Right cardiac atrium (tissue), 5 donors: Measurements from ENCODE around the gene FOXC2. TPM values are rescaled to one million over a fixed set of nuclear protein-coding genes. Genes with fewer than 3 reads are reported as not detected.

Experiments used
- ATAC-seq, 2 donors: fragments of 200-7000 bp; cut with Tn5 transposase; one replicate each; pipeline versions ENCODE4 v1.8.0 to v1.9.1; 2020; ENCODE audit warnings: moderate library complexity in 2 of 2, mild to moderate bottlenecking in 1 of 2
- DNase-seq, 3 donors: peaks; one replicate each; pipeline ENCODE4 v3.0.0-alpha.2; 2020
- H3K27ac ChIP-seq: one replicate; pipeline ENCODE4 v1.5.1; 2013; ENCODE audit warnings: mild to moderate bottlenecking, low read length, control low read depth, moderate library complexity
- H3K27me3 ChIP-seq: one replicate; pipeline ENCODE4 v1.6.1; 2013; ENCODE audit not compliant: control insufficient read depth, insufficient read depth
- H3K4me1 ChIP-seq: one replicate; pipeline ENCODE4 v1.6.1; 2013; ENCODE audit warnings: low read length; ENCODE audit not compliant: control insufficient read depth, insufficient read depth
- H3K4me3 ChIP-seq: one replicate; pipeline ENCODE4 v1.5.1; 2013; ENCODE audit warnings: low read length, control low read depth
- H3K9me3 ChIP-seq: one replicate; pipeline ENCODE4 v1.6.1; 2013; ENCODE audit warnings: low read length; ENCODE audit not compliant: control insufficient read depth
- WGBS: extraction: QIAGEN DNeasy Blood & Tissue Kit; methylation state at CpG from one replicate; pipeline ENCODE4 v1.1.7; 2013; 5-methylcytosine and 5-hydroxymethylcytosine counted together
- intact Hi-C, 4 donors: fragments of 100-400 bp; cut with DNase I; formaldehyde crosslinking; loops; one replicate each; pipeline versions ENCODE4 v1.11.0 to v1.14.0; 2022 to 2023
- polyA plus RNA-seq: library from polyadenylated mRNA; stranded (reverse); fragments of 200-250 nt; gene quantifications from one replicate; pipeline ENCODE4 v1.2.3, GENCODE V29; 2013
- total RNA-seq, 4 donors: library from RNA; stranded (reverse); fragmentation: NEBNext Ultra II Directional; extraction: Animal tissue kit (Norgen Biotek cat#: 25700); gene quantifications; one replicate each; pipeline ENCODE4 v1.2.1, GENCODE V29; 2021
- donor health status: healthy with polysubstance abuse.
- donor health status: DM: no; HTN: yes; CAD: no.
- donor health status: DM: no; HTN: no; CAD: no.
- donor health status: DM: no; HTN: yes; CAD: no; lungs with severe emphysema.
- donor health status: DM: yes; HTN: yes; CAD: no.

Gene FOXC2
- total and polyA plus RNA-seq, 5 donors, result 1.1 to 3.7 (median 2.6) TPM

DNA sequence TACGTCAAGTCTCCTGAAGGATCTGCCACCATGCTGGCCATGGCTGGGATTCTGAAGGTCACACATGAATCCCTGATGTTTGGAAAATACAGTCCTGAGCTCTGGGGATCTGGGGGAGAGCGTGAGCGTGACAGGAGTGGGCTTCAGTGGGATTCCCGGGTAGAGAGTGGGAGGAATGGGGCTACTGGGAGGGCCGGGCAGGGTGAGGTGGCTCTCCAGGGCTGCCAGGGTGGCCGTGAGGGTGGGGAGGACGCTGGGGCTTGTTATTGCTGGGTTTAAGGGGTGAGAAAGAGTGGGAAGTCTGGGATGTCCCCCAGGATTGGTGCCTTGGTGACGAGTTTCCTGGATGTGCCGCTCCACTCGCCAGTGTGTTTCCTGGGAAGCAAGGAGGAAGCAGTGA, 43.0 kb downstream of the FOXC2 start:
- DNase-seq (no peak), ATAC-seq (peak in 1 of 2 donors; percentile 13)
- Histone ChIP-seq H3K9me3 (no peaks in the 10 kb centered on the region), H3K27me3 (no peaks in the 10 kb centered on the region), H3K4me1 (no peaks in the 10 kb centered on the region), H3K27ac (no peak overlapping the region), H3K4me3 (no peak overlapping the region)
- WGBS, result 81% methylated on average over 10 of the region's 10 CpGs
- intact Hi-C loops, result no loop called here

DNA sequence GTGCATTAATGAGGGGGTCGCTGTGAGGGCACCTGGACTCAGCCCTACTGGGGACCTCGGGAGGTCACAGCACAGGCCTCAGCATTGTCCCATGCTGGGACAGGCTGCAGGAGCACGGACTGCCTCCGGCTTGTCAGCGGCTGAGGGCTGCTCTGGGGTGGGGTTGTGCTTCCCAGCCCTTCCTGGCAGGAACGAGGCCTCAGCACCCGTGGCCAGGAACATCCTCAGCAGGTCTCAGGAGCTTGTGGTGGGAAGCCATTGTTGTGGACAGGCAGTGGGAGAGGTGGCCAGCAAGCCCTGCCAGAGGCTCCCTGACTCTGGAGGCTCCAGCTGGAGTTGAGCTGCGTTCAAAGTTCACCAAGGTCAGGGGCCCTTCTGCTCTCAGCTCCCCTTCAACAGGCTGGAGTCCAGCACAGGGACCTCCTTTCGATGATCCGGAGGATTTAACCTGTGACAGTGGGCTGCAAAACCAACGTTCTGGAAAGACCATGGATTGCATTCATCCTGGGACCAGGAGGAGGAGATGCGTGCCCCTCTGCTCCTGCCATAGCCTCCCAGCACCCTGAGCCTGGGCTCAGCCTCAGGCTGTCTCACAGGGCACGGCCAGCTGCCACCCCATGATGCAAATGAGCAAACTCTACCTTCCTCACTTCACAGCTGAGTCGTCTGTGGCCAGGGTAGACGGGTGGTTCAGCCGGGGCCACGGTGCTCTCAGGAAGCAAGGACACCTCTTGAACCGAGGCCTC, 44.3 kb downstream of the FOXC2 start:
- intact Hi-C loops, result no loop called here
- ATAC-seq (peak; percentile 21 to 25), DNase-seq (no peak)
- Histone ChIP-seq H3K9me3 (no peaks in the 10 kb centered on the region), H3K27me3 (no peaks in the 10 kb centered on the region), H3K27ac (peak overlapping the region; percentile 10), H3K4me3 (no peak overlapping the region), H3K4me1 (no peaks in the 10 kb centered on the region)
- WGBS, result 61% methylated on average over 18 of the region's 18 CpGs

DNA sequence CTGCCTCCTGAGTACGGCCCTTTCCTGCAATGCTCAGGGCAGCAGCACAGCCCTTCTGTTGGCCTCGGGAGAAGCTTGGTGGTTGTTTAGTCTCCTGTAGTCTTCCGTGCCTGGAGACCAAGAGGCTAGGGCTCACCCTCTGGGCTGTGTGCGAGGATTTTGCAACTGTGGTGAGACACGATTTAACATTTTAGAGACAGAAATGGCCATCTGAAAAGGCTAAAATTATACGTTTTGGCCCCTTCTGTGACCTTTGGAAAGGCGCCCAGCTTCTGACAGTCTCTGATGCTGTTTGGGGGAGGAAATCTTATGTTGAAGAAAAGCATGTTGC, 44.9 kb downstream of the FOXC2 start:
- H3K4me1 ChIP-seq, result no peaks in the 10 kb centered on the region
- H3K27ac ChIP-seq, result no peak overlapping the region
- 42% methylated on average over 7 of the region's 7 CpGs for WGBS
- no peaks in the 10 kb centered on the region for H3K27me3 ChIP-seq
- H3K9me3 ChIP-seq, result no peaks in the 10 kb centered on the region
- DNase-seq, result peak in 1 of 3 donors; percentile 42
- intact Hi-C loops, result no loop called here
- no peak overlapping the region for H3K4me3 ChIP-seq
- ATAC-seq, result peak; percentile 56 to 71

DNA sequence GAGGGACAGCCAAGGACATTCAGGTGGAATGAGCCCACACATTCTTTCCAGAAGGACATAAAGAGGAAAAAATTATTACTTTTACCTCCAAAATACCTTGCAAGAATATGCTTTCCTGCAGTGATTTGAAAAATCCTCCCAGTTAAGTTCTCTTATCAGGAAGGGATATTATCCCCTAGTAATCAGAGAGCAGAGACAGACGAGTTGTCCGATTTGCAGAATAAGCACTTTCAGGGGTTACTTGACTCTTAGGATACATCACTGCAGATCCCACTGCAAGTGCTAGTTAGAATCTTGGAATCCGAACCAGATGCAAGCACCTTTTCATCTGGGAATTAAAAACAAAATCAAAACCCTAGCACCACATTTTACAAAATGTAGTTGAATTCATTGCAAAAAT, 45.3 kb downstream of the FOXC2 start:
- intact Hi-C loops, result no loop called here
- H3K27me3 ChIP-seq, result no peaks in the 10 kb centered on the region
- DNase-seq, result no peak
- no peaks in the 10 kb centered on the region for H3K9me3 ChIP-seq
- no peak overlapping the region for H3K27ac ChIP-seq
- no peak overlapping the region for H3K4me3 ChIP-seq
- no peak for ATAC-seq
- H3K4me1 ChIP-seq, result no peaks in the 10 kb centered on the region
- 50% methylated on average over 3 of the region's 3 CpGs for WGBS

GRCh38 chr16:86614699-86615098, 48.1 kb downstream of the FOXC2 start:
- 79% methylated on average over 5 of the region's 5 CpGs for WGBS
- no peaks in the 10 kb centered on the region for H3K9me3 ChIP-seq
- DNase-seq (no peak), ATAC-seq (no peak)
- H3K4me1 ChIP-seq, result no peaks in the 10 kb centered on the region
- H3K27ac ChIP-seq, result no peak overlapping the region
- H3K27me3 ChIP-seq, result no peaks in the 10 kb centered on the region
- no peak overlapping the region for H3K4me3 ChIP-seq
- intact Hi-C loops, result no loop called here

DNA sequence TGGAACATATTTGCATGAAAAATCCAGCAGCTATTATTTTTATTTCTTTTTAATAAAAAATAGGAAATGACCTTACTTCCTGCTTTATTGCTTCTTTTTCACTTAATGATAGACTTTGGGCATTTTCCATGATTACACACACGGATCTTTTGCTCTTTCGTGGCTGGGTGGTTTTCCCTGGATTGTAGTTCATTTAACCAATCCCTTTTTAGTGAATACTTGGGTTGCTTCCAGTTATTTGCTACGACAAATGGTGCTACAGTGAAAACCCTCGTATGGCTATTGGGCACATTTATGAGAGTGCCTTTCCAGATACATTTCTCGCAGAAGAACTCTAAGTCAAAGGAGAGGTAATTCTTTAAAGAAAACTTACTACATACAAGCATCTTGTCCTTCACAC, 50.3 kb downstream of the FOXC2 start:
- no peak for DNase-seq
- Histone ChIP-seq H3K4me1 (no peaks in the 10 kb centered on the region), H3K4me3 (no peak overlapping the region), H3K9me3 (no peaks in the 10 kb centered on the region), H3K27ac (no peak overlapping the region), H3K27me3 (no peaks in the 10 kb centered on the region)
- no peak for ATAC-seq
- WGBS, result 51% methylated on average over 5 of the region's 5 CpGs
- intact Hi-C loops, result no loop called here

DNA sequence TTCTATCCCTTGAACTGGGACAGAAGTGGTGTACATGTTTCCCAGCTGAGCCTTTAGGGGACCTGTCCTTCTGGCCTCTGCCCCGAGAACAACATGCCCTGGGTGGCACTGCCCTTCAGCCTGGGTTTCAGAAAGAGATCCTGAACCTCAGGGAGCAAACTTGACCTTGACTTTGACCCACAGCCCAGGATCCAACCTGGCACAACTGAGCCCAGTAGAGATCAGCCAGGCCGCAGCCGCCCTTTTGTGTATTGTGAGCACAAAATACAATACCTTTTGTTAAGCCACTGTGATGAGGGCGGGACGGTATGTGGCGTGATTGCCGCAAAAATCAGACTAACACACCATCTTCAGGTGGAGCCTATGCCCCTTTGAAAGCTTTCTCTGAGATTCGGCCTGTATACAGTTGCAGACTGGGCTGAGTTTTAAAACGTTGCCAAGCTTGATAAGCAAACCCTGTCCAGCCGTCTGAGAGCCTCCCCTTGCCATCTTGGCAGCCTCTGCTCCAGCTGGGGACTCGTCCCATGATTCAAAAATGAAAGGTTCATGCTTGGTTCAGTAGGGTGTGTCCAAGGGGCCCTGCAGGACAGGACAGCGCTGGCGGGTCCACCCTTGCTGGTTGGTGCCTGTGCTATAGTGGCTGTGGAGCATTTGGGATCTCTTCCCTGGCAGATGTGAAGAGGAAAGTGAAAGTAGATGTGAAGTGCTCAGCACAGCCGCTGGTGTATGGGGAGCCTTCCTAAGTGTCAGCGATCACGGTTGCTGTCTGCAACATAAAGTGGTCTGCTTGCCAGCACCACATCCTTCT, 52.0 kb downstream of the FOXC2 start:
- Histone ChIP-seq H3K9me3 (no peaks in the 10 kb centered on the region), H3K4me1 (no peaks in the 10 kb centered on the region), H3K27ac (no peak overlapping the region), H3K27me3 (no peaks in the 10 kb centered on the region), H3K4me3 (no peak overlapping the region)
- ATAC-seq, result peak; percentile 72 to 80
- peak in 1 of 3 donors; percentile 71 for DNase-seq
- WGBS, result 64% methylated on average over 16 of the region's 16 CpGs
- intact Hi-C loops, result no loop called here

Other genes with a start within 250 kb of the FOXC2 start
- gene FOXF1, start 56.3 kb upstream of the FOXC2 start, total RNA-seq, result under 1 TPM; 0.14 to 0.71 (median 0.28) TPM
- 0.84 TPM for gene FOXF1, start 56.3 kb upstream of the FOXC2 start, polyA plus RNA-seq
- gene MTHFSD, start 11.6 kb upstream of the FOXC2 start, total RNA-seq, result 10 to 100 TPM in 3 of 4 donors, 1 to 10 TPM in 1; 9.0 to 14.7 (median 12.5) TPM
- gene MTHFSD, start 11.6 kb upstream of the FOXC2 start, polyA plus RNA-seq, result 8.8 TPM
- gene FOXL1, start 11.7 kb downstream of the FOXC2 start, total RNA-seq, result 1 to 10 TPM; 1.3 to 1.8 (median 1.6) TPM
- gene FOXL1, start 11.7 kb downstream of the FOXC2 start, polyA plus RNA-seq, result 0.75 TPM